Measurements from ENCODE around the gene GLIS1. TPM values are rescaled to one million over a fixed set of nuclear protein-coding genes. Genes with fewer than 3 reads are reported as not detected.

The GLIS1 gene
- total and polyA plus RNA-seq, 2 of the 8 experiments (the other 6 are each of a cell fraction or from before 2014, with no cell fraction given), result 0.15 to 0.22 TPM

DNA sequence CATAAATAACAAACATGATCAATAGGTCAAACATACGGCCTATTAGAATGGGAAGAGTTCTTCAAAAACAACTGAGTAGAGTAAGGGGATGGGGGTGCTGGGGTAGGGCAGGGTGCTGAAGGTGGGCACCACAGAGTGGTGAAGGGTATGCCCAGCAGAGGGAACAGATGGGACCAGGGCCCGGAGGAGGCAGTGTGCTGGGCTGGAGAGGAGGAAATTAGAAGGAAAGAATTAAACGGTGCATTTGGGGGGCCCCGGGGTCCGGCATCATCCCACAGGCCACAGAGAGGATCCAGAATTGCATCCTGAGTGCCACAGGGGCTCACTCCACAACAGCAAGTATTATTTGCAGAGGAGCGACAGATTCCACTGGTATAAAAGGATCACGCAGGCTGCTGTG, 94.5 kb downstream of the GLIS1 start:
- Histone ChIP-seq H2BK120ac (replicated peaks; ENCODE audit: low read depth, low read length) (no peak overlapping the region), H2BK5ac (ENCODE audit: low read depth, low read length) (no peak overlapping the region), H3K4ac (replicated peaks; ENCODE audit: insufficient read length, low read depth, low read length) (no peak overlapping the region), H3K9ac (replicated peaks in 1 of 4; ENCODE audit: extremely low read depth in 1 of 4, low read depth in 3 of 4, low read length in 3 of 4) (no peak overlapping the region), H3K56ac (replicated peaks; ENCODE audit: insufficient read length, low read depth, low read length) (no peak overlapping the region), H3K23ac (ENCODE audit: insufficient read length) (no peak overlapping the region), H4K91ac (replicated peaks; ENCODE audit: insufficient read length, low read length) (no peak overlapping the region), H3K18ac (ENCODE audit: extremely low read depth, low read length) (no peak overlapping the region), H4K20me1 (replicated peaks in 1 of 2; ENCODE audit: control insufficient read depth in 1 of 2, insufficient read depth in 2 of 2, low read length in 2 of 2) (no peaks in the 10 kb centered on the region), H2BK15ac (ENCODE audit: low read length) (no peak overlapping the region), H3K14ac (ENCODE audit: insufficient read length) (no peak overlapping the region), H3K79me2 (ENCODE audit: control insufficient read depth in 1 of 2, insufficient read depth in 2 of 2, low read length in 2 of 2) (no peaks in the 10 kb centered on the region), H3K79me1 (ENCODE audit: low read depth, low read length) (no peaks in the 10 kb centered on the region), H3K23me2 (ENCODE audit: low read depth, low read length) (no peaks in the 10 kb centered on the region), H2BK12ac (ENCODE audit: low read depth, low read length) (no peak overlapping the region), H3K27me3 (replicated peaks in 1 of 4; ENCODE audit: control insufficient read depth in 3 of 4, extremely low read depth in 1 of 4, insufficient read depth in 3 of 4, low read length in 3 of 4) (no peaks in the 10 kb centered on the region; a peak in 1 of 7 replicates), H4K5ac (ENCODE audit: insufficient read length, low read depth, low read length) (no peak overlapping the region), H2BK20ac (ENCODE audit: low read length) (no peak overlapping the region), H2AK5ac (ENCODE audit: low read depth, low read length) (no peak overlapping the region), H4K8ac (ENCODE audit: extremely low read depth, insufficient read depth, low read length) (no peak overlapping the region), H3K27ac (ENCODE audit: low read depth, low read length) (no peak overlapping the region), H3K4me3 (ENCODE audit: extremely low read depth in 1 of 4, insufficient read depth in 2 of 4, low read depth in 3 of 4, low read length in 4 of 4) (no peak overlapping the region), H3K36me3 (ENCODE audit: control insufficient read depth in 2 of 4, insufficient read depth in 4 of 4, low read length in 3 of 4) (no peaks in the 10 kb centered on the region), H2AFZ (ENCODE audit: low read length) (no peak overlapping the region), H3K9me3 (ENCODE audit: insufficient read depth in 2 of 2, low read depth in 1 of 2, low read length in 1 of 2) (no peaks in the 10 kb centered on the region), H3K4me1 (replicated peaks in 1 of 4; ENCODE audit: control insufficient read depth in 3 of 4, insufficient read depth in 4 of 4, low read length in 3 of 4) (peaks cover 0 to 2% (median under 1%) of the 10 kb centered on the region in 4 experiments; a peak in 2 of 7 replicates), H3K4me2 (ENCODE audit: insufficient read depth in 1 of 2, low read depth in 2 of 2, low read length in 2 of 2) (no peak overlapping the region)
- WGBS, 2 experiments (ENCODE audit: extremely low coverage in 1 of 2, insufficient coverage in 1 of 2, insufficient read length in 1 of 2, insufficient replicate concordance in 2 of 2, low coverage in 1 of 2, low lambda C conversion rate in 2 of 2, missing lambda C conversion rate in 1 of 2), result 83% methylated on average over 7 of the region's 7 CpGs; no CpG with 5 or more reads in 1 of the 2 experiments
- no peak for FAIRE-seq
- DNase-seq (ENCODE audit: low read depth in 1 of 2, low spot score in 2 of 2), result no peak
- POLR2A ChIA-PET (ENCODE audit: partially characterized antibody), result interaction anchor here (2.5 kb wide), 1 partner anchor 8 kb away, joined by 9 read pairs; no protein-coding TSS in a partner anchor
- CTCF ChIA-PET (ENCODE audit: partially characterized antibody), result interaction anchor here (1.5 to 2.9 kb wide), 2 partner anchors 38 to 86 kb away, joined by 3 to 13 read pairs; no protein-coding TSS in a partner anchor
- TF ChIP-seq TEAD4 (IDR thresholded peaks at IDR 0.05; ENCODE audit: low read depth, low read length) (no peak), GABPA (IDR thresholded peaks at IDR 0.05; ENCODE audit: borderline replicate concordance, insufficient read depth, low read length) (no peak), YY1 (IDR thresholded peaks at IDR 0.05; ENCODE audit: low read depth, low read length) (no peak), GTF2F1 (IDR thresholded peaks at IDR 0.05; ENCODE audit: borderline replicate concordance, low read depth, low read length) (no peak), CBX5 (IDR thresholded peaks at IDR 0.05; ENCODE audit: low read depth, low read length) (no peak), SIX5 (IDR thresholded peaks at IDR 0.05; ENCODE audit: low read depth, low read length) (no peak), MAFK (IDR thresholded peaks at IDR 0.05; ENCODE audit: low read depth, low read length) (no peak), POLR2AphosphoS5 (IDR thresholded peaks at IDR 0.05; ENCODE audit: low read depth, low read length) (no peak), RBBP5 (IDR thresholded peaks at IDR 0.05; ENCODE audit: borderline replicate concordance, low read depth, low read length) (no peak), RFX5 (IDR thresholded peaks at IDR 0.05; ENCODE audit: borderline replicate concordance, low read depth, low read length) (no peak), CBX8 (IDR thresholded peaks at IDR 0.05; ENCODE audit: borderline replicate concordance, low read depth, low read length) (no peak), TAF7 (optimal IDR thresholded peaks at IDR 0.05; ENCODE audit: borderline replicate concordance, low read depth, low read length) (no peak)
- TF ChIP-seq, protein P1, sequence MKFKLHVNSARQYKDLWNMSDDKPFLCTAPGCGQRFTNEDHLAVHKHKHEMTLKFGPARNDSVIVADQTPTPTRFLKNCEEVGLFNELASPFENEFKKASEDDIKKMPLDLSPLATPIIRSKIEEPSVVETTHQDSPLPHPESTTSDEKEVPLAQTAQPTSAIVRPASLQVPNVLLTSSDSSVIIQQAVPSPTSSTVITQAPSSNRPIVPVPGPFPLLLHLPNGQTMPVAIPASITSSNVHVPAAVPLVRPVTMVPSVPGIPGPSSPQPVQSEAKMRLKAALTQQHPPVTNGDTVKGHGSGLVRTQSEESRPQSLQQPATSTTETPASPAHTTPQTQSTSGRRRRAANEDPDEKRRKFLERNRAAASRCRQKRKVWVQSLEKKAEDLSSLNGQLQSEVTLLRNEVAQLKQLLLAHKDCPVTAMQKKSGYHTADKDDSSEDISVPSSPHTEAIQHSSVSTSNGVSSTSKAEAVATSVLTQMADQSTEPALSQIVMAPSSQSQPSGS (IDR thresholded peaks at IDR 0.05; ENCODE audit: low read length), result no peak

Measured in H1 (cell line).